Head of caudate nucleus (tissue), 42 donors: Measurements from ENCODE around the gene PDIA6.

Source experiments
- DNase-seq, 42 donors: peaks; one replicate each; pipeline versions ENCODE4 v3.0.0 to v3.0.0-alpha.2; 2020 to 2021; ENCODE audit warnings: mixed read lengths in 7 of 42
- intact Hi-C: fragments of 100-400 bp; cut with DNase I; formaldehyde crosslinking; loops from one replicate; pipeline ENCODE4 v1.15.0; 2022

PDIA6 gene

GRCh38 chr2:10812362-10813162 is at the start of gene PDIA6:
Gene PDIA6 (minus strand): TSS chr2:10812785. CDS start chr2:10812696, 89 bp downstream.
- intact Hi-C loops = loop anchor here (5.0 kb wide), 1 partner anchor 530 kb away; the partner anchor contains the start of gene ROCK2
- DNase-seq = peak; percentile 92 to 99 (median 97)

- DNase-seq = peak in 1 of 42 donors; percentile 19
- intact Hi-C loops = no loop called here
These were observed 49.7 kb upstream of the PDIA6 start for GRCh38 chr2:10862330-10862729.

GRCh38 chr2:10861765-10862164 is 49.2 kb upstream of the PDIA6 start:
- peak in 1 of 42 donors; percentile 24 for DNase-seq
- intact Hi-C loops = no loop called here

DNA sequence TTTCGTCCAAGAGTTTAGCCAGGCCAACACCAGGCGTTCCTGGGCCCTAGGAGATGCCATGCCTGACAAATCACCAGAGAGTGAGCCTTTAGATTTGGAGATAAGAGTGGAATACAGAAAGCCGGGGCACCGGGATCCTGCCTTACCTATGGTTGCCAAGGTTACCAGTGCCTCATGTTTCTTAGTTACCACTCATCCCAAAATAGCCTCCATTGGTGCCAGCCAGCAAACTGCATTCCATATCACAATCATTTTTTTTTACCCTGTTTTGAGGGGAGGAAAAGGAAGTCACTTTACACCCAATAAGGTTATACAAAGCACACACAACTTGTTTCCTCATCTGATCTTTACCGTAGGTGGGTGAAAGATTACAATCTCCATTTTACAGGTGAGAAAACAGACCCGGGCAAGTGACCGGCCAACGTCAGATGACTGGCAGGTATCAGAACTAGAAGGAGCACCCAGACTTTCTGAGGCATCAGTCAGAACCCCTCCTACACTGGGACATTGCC is 48.3 kb upstream of the PDIA6 start:
- intact Hi-C loops = no loop called here
- peak in 22 of 42 donors; percentile 28 to 81 (median 52) for DNase-seq

GRCh38 chr2:10860081-10860813 is 47.7 kb upstream of the PDIA6 start:
- peak in 1 of 42 donors; percentile 18 for DNase-seq
- intact Hi-C loops = no loop called here

GRCh38 chr2:10859278-10859677 is 46.7 kb upstream of the PDIA6 start:
- intact Hi-C loops = no loop called here
- no peak for DNase-seq

- intact Hi-C loops = no loop called here
- DNase-seq = no peak
These were observed 36.0 kb upstream of the PDIA6 start for GRCh38 chr2:10848541-10848940.

DNA sequence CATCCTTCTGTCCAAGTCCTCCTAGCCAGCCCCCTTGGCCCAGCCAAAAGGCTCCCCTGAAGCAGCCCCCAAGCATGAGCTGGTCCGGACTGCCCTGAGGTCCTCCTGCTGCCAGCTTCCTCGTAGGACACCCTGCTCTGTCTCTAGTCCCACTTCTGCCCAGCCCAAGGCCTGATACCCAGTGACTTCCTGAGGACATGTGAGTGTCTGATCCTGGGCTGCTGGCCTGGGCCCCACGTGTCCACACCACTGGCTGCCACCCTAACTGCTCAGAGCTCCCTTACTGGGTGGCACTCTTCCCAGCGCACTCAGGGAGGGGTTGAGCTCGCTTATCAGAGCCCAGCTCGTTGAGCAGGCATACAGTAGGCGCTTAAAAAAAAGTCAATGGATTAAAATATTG is 34.4 kb upstream of the PDIA6 start:
- DNase-seq = peak in 4 of 42 donors; percentile 7 to 49 (median 34)
- intact Hi-C loops = no loop called here

DNA sequence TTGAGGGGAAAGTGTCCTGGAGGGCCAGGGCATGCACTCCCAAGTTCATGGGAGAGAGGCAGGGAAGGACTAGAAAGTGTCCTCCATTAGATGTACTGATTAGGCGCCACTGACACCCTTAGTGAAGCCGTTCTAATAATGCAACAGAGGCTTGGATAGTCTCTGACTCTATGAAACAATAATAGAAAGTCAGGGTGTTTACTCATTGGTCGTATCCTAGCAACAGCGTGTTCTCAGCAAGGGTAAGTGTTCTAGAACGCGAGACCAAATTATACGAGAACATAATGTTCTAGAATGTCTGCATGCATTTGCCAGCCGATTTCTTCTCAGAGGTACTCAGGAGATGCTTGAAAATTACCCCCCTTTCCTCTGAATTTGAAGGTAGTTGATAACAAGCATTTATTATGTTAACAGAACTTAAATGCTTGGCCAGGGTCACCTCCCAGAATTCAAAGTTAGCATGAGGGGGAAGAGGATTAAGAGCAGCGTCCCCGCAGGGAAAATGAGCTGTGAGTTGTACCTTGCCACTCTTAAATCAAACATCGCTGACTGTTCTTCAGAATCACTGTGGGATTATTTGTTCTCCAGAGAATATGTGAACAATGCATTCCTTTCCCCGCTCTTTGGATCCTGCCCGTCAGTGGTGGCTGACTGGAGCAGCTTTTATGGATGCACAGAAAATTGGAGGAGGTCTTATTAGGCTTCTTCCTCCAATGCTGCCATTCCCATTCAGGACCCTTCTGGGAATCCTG is 33.7 kb upstream of the PDIA6 start:
- intact Hi-C loops = no loop called here
- peak in 14 of 42 donors; percentile 33 to 70 (median 47) for DNase-seq

- intact Hi-C loops = no loop called here
- DNase-seq = no peak
These were observed 33.1 kb upstream of the PDIA6 start for GRCh38 chr2:10845640-10846039.

DNA sequence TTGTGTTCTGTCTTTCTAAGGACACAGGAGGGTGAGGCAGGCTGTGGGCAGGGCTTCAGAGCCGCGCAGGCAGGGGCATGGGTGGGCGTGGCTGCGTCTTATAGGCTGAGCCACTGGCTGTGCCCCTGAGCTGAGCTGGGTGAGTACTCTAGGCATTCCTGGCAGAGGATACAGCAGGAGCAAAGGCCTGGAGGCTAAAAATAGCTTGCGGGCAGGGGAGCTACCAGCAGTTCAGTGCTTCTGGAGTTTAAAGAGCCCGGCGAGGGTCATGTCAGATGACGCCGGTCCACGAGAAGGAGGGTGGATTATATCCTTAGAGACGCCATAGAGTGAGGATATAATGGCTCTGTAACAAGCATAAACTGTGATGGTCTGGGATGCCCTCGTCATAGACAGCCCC is 31.5 kb upstream of the PDIA6 start:
- intact Hi-C loops = no loop called here
- peak in 23 of 42 donors; percentile 29 to 87 (median 62) for DNase-seq

DNA sequence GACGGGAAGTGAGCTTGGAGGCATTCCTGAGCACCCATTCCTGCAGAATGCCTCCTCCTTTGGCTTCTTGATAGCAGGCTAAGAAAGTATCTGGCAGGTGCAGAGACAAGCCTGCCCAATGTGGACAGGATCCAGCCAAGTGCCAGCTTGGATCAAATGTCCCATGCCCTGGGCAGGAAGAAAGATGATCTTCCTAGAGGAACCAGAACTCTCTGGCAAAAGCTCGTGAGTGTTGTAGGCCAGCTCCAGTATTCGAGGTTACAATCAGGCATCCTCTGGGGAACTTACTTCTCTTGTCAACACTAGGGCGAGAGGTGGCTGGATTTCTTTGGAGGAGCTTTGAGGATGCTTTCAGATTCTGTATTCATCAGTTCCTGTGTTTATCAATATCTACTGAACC is 29.9 kb upstream of the PDIA6 start:
- DNase-seq = no peak
- intact Hi-C loops = no loop called here

DNA sequence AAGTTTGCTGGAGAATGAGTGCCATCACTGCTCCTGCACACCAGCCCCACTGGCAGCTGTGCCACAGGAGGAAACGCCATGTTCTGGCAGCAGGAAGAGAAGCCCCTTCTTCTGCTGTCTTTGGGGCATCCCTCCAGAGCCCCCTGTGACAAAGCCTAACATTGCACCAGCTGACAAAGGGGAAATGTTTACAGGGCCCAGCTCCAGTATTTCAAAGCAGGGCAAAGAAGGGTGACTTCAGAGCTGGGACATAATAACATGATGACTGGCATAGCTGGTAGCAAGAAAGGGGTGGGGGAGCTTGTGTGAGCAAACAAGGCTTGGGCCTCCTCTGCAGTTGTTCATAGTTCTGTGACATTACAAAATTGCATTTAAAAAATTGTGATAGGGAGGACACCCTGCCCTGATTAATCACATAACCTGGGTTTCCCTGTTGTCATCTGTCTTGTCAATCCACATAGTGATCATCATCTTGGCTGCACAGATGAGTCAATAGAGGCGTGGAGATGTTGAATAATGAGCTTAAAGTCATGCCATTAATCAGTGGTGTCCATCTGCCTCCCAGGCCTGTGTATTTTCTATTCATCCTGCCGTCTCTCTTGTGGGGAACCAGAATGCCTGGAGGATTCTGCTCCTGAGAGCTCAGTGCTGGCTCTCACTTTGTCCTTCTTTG is 29.1 kb upstream of the PDIA6 start:
- no peak for DNase-seq
- intact Hi-C loops = no loop called here

GRCh38 chr2:10839813-10840212 is 27.2 kb upstream of the PDIA6 start:
- intact Hi-C loops = loop anchor here (5.0 kb wide), 1 partner anchor 67 kb away; no protein-coding TSS in a partner anchor
- DNase-seq = no peak

- DNase-seq = no peak
- intact Hi-C loops = loop anchor here (5.0 kb wide), 1 partner anchor 69 kb away; no protein-coding TSS in a partner anchor
These were observed 26.1 kb upstream of the PDIA6 start for GRCh38 chr2:10838734-10839133.

- intact Hi-C loops = loop anchor here (5.0 kb wide), 1 partner anchor 70 kb away; no protein-coding TSS in a partner anchor
- peak in 26 of 42 donors; percentile 39 to 77 (median 56) for DNase-seq
These were observed 25.0 kb upstream of the PDIA6 start for GRCh38 chr2:10837298-10838266.
